Retinal pigment epithelial cell (primary cell): ENCODE results near the gene MFAP4.
A peak's percentile ranks its signal among the peaks of the same experiment; 100 is the strongest.

Source experiments
- DNase-seq: peaks from one replicate; pipeline ENCODE4 v3.0.0-alpha.2; 2010; ENCODE audit warnings: low read depth
- H3K4me3 ChIP-seq: 2 replicates; pipeline ENCODE4 v1.5.1; 2011; ENCODE audit warnings: mild to moderate bottlenecking, low read length, control low read depth, moderate library complexity
- TF ChIP-seq, protein P1 (sequence below): conservative IDR thresholded peaks from 2 replicates; pipeline ENCODE4 v1.5.1; 2011; ENCODE audit warnings: low read depth, low read length, control low read depth, inconsistent platforms

Gene MFAP4, protein sequence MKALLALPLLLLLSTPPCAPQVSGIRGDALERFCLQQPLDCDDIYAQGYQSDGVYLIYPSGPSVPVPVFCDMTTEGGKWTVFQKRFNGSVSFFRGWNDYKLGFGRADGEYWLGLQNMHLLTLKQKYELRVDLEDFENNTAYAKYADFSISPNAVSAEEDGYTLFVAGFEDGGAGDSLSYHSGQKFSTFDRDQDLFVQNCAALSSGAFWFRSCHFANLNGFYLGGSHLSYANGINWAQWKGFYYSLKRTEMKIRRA

DNA sequence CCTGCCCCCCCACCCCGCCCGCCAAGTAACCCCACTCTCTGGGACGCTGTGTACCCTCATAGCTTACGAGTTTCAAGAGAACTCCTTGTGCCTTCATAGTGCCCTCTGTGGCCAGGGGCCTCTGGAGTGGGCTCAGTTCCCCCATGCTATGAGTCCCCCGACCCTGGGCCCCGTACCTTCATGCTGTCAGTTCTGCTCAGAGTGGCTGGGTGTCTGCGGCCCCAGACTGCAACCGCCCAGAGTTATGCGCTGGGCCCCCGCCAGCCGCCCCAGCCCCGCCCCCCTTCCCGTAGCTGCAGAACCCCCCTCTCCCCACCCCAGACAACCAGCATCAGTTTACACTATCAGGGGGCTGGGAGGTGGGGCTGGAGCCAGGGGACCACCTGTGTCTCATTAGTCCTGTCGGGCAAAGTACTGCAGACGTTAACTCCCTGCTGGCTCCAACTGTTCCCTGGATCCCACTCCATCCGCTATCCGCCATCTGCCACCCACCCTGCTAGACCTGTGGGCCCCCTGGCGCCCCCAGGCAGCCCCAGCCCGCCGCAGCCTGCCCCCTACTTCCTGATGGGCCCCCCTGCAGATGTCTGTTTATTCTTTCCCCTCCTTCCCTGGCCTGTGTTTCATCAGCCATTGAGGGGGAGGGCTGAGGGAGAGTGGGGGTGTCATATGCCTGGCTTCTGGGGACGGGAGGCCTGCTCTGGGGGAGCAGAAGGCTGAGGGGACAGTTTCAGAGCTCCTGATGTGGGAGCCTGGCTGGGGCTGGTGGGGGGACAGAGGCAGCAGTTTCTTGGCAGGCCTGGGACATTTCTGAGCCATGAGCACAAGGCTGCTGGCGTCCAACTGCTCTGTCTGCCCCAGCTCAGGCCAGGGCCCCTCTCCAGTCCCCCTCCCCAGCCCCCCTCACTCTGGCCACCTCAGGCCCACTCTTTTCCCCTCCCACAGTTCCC, at the start of gene MFAP4:
Gene MFAP4, minus strand, starts transcription at position 217 of the 947 bp plus-strand sequence. Its CDS starts 35 bp downstream, at position 182.
- DNase-seq: no peak
- peak within 1 kb of the TSS; percentile 17 for H3K4me3 ChIP-seq
- TF ChIP-seq, protein P1, sequence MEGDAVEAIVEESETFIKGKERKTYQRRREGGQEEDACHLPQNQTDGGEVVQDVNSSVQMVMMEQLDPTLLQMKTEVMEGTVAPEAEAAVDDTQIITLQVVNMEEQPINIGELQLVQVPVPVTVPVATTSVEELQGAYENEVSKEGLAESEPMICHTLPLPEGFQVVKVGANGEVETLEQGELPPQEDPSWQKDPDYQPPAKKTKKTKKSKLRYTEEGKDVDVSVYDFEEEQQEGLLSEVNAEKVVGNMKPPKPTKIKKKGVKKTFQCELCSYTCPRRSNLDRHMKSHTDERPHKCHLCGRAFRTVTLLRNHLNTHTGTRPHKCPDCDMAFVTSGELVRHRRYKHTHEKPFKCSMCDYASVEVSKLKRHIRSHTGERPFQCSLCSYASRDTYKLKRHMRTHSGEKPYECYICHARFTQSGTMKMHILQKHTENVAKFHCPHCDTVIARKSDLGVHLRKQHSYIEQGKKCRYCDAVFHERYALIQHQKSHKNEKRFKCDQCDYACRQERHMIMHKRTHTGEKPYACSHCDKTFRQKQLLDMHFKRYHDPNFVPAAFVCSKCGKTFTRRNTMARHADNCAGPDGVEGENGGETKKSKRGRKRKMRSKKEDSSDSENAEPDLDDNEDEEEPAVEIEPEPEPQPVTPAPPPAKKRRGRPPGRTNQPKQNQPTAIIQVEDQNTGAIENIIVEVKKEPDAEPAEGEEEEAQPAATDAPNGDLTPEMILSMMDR: no peak

DNA sequence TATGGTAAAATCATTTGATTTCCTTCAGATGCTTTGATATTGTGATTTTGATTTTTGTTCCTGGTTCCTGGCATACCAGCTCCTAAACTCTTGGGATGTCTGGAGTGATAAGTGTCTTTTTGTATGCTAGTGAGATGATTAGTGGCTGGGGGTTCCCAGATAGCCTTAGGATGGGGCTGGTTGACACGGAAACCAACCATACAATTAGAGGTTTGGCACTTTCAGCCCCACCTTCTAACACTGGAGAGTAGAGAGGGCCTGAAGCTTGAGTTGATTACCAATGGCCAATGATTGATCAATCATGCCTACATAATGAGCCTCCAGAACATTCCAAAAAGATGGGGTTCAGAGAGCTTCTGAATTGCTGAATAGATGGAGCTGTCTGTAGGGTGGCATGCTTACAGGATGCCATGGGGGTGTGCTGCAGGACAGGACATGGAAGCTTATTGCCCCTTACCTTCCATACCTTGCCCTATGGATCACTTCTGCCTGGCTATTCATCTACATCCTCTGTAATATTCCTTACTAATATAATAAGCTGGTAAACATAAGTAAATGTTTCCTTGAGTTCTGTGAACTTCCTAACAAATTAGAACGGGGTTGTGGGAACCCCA, 46.8 kb upstream of the MFAP4 start:
- no peak for DNase-seq
- TF ChIP-seq, protein P1: no peak
- no peak overlapping the region for H3K4me3 ChIP-seq

DNA sequence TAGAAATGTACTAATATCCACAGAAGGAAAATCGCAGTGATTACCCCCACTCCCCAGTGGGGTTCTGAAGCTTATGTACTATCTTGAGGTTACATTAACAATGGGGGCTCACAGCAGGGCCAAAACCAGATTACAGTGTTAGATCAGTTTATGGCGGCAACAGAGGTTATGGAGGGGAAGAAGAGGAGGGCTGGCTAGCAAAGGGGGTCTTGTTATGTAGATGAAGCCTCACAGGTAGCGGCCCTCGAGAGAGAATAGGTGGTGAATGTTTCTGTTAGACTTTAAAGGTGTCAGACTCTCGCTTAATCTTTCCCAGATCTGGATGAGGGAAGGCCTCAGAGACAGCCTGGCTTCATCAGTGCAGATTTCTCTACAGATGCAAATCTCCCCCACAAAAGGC, 46.3 kb upstream of the MFAP4 start:
- TF ChIP-seq, protein P1: no peak
- no peak overlapping the region for H3K4me3 ChIP-seq
- DNase-seq: no peak

DNA sequence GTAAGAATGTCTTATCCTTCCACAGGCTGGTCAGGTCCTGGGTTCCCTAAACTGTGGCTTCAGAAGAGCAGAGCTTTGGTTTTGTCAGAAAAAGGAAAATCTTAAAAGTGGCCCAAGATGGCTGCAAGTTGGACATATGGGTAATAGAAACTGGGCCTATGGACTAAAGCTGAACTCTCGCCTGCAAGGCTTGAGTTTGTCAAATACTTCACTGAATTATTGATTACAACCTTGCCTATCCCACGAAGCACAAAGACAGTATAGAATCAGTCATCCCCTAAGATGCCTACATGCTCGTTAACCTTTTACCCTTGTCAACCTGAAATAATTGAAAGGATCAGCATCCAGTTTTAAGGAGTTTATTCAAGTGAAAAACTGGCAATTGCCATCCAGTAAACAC, 44.7 kb upstream of the MFAP4 start:
- TF ChIP-seq, protein P1: no peak
- H3K4me3 ChIP-seq: no peak overlapping the region
- no peak for DNase-seq

DNA sequence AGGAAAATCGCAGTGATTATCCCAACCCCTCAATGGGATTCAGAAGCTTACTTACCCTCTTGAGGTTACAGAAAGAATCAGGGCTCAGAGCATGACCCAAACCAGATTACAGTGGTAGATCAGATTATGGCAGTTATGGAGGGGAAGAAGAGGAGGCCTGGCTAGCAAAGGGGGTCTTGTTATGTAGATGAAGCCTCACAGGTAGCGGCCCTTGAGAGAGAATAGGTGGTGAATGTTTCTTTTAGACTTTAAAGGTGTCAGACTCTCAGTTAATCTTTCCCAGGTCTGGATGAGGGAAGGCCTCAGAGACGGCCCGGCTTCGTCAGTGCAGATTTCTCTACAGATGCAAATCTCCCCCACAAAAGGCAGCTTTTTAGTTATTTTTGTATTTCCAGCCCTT, 39.6 kb upstream of the MFAP4 start:
- no peak for DNase-seq
- H3K4me3 ChIP-seq: no peak overlapping the region
- TF ChIP-seq, protein P1: no peak

DNA sequence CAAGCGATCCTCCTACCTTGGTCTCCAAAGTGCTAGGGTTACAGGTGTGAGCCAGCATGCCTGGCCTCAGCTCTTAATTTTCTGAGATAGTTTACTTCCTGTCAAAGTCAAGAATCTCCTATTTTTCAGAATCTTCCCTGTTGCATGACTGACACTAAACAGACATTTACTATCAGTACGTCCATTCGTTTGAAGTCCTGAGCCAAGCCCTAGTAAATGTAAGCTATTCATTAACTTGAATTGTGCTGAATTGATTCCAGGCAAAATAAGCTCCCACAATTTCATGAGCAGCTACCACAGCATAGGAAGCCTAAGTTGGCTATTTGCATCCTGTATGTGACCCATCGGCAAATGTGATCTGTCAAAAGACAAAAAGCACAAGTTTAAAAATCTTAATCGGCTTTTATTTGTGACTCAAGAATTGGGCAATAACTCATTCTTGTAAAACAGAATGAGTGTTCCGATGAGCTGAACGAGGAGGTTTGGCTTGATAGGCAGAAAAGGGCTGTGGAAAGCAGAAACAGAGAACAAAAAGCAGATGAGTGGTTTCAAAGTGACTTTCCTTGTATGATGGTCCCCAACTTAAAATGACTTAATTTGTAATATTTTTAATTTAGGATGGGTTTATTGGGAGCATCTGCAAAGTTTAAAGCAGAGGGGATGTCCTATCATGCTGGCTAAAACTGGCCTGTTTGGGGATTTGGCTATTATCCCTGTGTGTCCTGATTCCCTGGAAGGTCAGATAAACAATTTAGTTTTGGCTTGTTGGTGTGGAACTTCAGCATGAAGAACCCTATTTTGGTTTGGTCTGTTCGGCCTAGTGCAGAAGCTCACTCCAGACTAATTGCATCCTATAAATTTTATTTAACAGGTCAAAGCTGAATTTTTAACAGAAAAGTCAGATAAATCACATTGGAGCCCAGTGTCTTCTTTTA, 38.2 kb upstream of the MFAP4 start:
- no peak for DNase-seq
- H3K4me3 ChIP-seq: no peak overlapping the region
- TF ChIP-seq, protein P1: no peak
